ENCODE results near the gene ITGA2B. TPM values are rescaled to one million over a fixed set of nuclear protein-coding genes. Genes with fewer than 3 reads are reported as not detected.

ITGA2B gene
- total and polyA plus RNA-seq, 2 of the 4 experiments (the other 2 are of a cell fraction): under 0.01 to 0.26 TPM

DNA sequence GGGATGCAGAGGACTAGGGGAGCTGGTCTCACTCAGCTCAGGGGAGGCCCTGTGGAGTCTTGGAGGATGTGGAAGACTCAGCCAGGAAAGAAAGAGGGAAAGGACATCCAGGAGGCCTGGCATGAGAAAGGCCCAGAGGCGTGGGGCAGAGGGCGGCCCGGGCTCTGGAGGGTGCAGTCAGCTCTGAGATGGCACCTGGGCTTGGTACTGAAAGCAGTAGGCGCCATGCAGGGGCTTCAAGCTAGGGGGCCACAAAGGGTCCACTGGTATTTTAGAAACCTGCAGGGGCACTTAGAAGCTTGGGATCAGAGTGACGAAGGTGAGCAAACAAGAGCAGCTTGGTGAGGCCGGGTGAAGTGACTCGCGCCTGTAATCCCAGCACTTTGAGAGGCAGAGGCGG is 31.4 kb downstream of the ITGA2B start:
- Histone ChIP-seq H2BK5ac (ENCODE audit: low read depth, low read length, poor library complexity, severe bottlenecking) (no peak overlapping the region), H3K56ac (ENCODE audit: extremely low read depth, insufficient read depth, low read length) (no peak overlapping the region), H3K27me3 (ENCODE audit: control insufficient read depth, insufficient read depth, low read length) (no peaks in the 10 kb centered on the region), H2BK15ac (ENCODE audit: low read depth, low read length) (no peak overlapping the region), H3K4me2 (ENCODE audit: low read depth, low read length) (no peak overlapping the region), H4K20me1 (ENCODE audit: insufficient read depth, low read length) (peaks cover 11% of the 10 kb centered on the region), H4K8ac (ENCODE audit: low read depth in 2 of 2, low read length in 2 of 2) (no peak overlapping the region), H2AK9ac (replicated peaks; ENCODE audit: low read depth, low read length, poor library complexity) (no peak overlapping the region), H3K14ac (replicated peaks; ENCODE audit: low read depth, low read length) (no peak overlapping the region), H2AFZ (replicated peaks; ENCODE audit: low read length, poor library complexity) (no peak overlapping the region), H3K9me3 (ENCODE audit: control insufficient read depth, insufficient read depth, low read length) (no peaks in the 10 kb centered on the region), H3K4ac (ENCODE audit: low read depth, low read length) (no peak overlapping the region), H3K79me1 (ENCODE audit: low read depth in 1 of 2, low read length in 2 of 2) (peaks cover 4 to 24% of the 10 kb centered on the region in 2 experiments; a peak in 2 of 4 replicates), H3K4me1 (ENCODE audit: control insufficient read depth, insufficient read depth, low read length) (peaks cover 15% of the 10 kb centered on the region), H2BK120ac (ENCODE audit: low read depth, low read length) (no peak overlapping the region), H3K4me3 (ENCODE audit: insufficient read depth, low read depth, low read length) (no peak overlapping the region), H2BK20ac (ENCODE audit: low read depth, low read length) (no peak overlapping the region), H3K23ac (ENCODE audit: low read depth, low read length) (no peak overlapping the region), H3K18ac (ENCODE audit: low read depth, low read length) (no peak overlapping the region), H3K36me3 (ENCODE audit: control insufficient read depth, insufficient read depth, low read length) (peaks cover 17% of the 10 kb centered on the region; the same call in 1 of the 2 replicates), H2AK5ac (ENCODE audit: low read depth, low read length) (no peak overlapping the region), H3K27ac (ENCODE audit: insufficient read depth, low read length) (no peak overlapping the region), H3K9ac (ENCODE audit: low read depth, low read length) (no peak overlapping the region), H4K91ac (ENCODE audit: insufficient read depth, low read depth, low read length) (no peak overlapping the region), H3K9me1 (ENCODE audit: insufficient read depth, low read length) (peaks cover 8% of the 10 kb centered on the region; the same call in 1 of the 2 replicates), H4K5ac (ENCODE audit: low read depth, low read length) (no peak overlapping the region)
- POLR2A ChIA-PET (ENCODE audit: unreplicated experiment): no interaction called here
- BruUV-seq (replicated peaks): no TSS peak
- DNase-seq (no peak), ATAC-seq (ENCODE audit: low read depth) (no peak)
- dilution Hi-C loops (cut with HindIII; ENCODE audit: low sequenced_read_pairs, unreplicated experiment) (no loop called here), in situ Hi-C loops (cut with MboI; ENCODE audit: low sequenced_read_pairs) (no loop called here), intact Hi-C loops (cut with micrococcal nuclease) (no loop called here)
- TF ChIP-seq, protein P1, sequence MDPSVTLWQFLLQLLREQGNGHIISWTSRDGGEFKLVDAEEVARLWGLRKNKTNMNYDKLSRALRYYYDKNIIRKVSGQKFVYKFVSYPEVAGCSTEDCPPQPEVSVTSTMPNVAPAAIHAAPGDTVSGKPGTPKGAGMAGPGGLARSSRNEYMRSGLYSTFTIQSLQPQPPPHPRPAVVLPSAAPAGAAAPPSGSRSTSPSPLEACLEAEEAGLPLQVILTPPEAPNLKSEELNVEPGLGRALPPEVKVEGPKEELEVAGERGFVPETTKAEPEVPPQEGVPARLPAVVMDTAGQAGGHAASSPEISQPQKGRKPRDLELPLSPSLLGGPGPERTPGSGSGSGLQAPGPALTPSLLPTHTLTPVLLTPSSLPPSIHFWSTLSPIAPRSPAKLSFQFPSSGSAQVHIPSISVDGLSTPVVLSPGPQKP (IDR thresholded peaks at IDR 0.05; ENCODE audit: borderline replicate concordance, low read depth, low read length): no peak
- TF ChIP-seq RAD21 (IDR thresholded peaks at IDR 0.05; ENCODE audit: low read length) (no peak), FOS (IDR thresholded peaks at IDR 0.05; ENCODE audit: low read depth, low read length) (no peak), SMC3 (IDR thresholded peaks at IDR 0.05; ENCODE audit: low read depth, low read length) (no peak)
- TF ChIP-seq, protein P2, sequence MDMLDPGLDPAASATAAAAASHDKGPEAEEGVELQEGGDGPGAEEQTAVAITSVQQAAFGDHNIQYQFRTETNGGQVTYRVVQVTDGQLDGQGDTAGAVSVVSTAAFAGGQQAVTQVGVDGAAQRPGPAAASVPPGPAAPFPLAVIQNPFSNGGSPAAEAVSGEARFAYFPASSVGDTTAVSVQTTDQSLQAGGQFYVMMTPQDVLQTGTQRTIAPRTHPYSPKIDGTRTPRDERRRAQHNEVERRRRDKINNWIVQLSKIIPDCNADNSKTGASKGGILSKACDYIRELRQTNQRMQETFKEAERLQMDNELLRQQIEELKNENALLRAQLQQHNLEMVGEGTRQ (IDR thresholded peaks at IDR 0.05; ENCODE audit: low read depth, low read length): no peak
- WGBS, 2 experiments (ENCODE audit: extremely low coverage in 2 of 2, insufficient read length in 1 of 2): 86% methylated on average over 4 of the region's 9 CpGs; no CpG with 5 or more reads in 1 of the 2 experiments
- CTCF ChIA-PET: no interaction called here
